ENCODE data around the gene NYAP2. TPM values are rescaled to one million over a fixed set of nuclear protein-coding genes. Genes with fewer than 3 reads are reported as not detected.

NYAP2 gene
- total RNA-seq, 1 experiment from 2014 or later, result not detected

GRCh38 chr2:225488743-225489142, 89.2 kb downstream of the NYAP2 start:
- ChIA-PET CTCF (no interaction called here), POLR2A (no interaction called here)
- H3K9me3 Mint-ChIP-seq, result no peaks in the 10 kb centered on the region
- H3K27ac Mint-ChIP-seq, result no peak overlapping the region
- no peak for TF ChIP-seq ATF6 (CRISPR knock-in tag; IDR thresholded peaks at IDR 0.05)
- TF ChIP-seq ARID4B (CRISPR knock-in tag; IDR thresholded peaks at IDR 0.05; ENCODE audit: borderline replicate concordance), result no peak
- TF ChIP-seq PRDM15 (CRISPR knock-in tag; IDR thresholded peaks at IDR 0.05), result no peak
- no peak for TF ChIP-seq ZNF396 (CRISPR knock-in tag; IDR thresholded peaks at IDR 0.05; ENCODE audit: borderline replicate concordance)
- TF ChIP-seq ZBTB43 (CRISPR knock-in tag; IDR thresholded peaks at IDR 0.05), result no peak
- no peak for TF ChIP-seq ZNF138 (CRISPR knock-in tag; conservative IDR thresholded peaks at IDR 0.05)
- no peak for TF ChIP-seq AR (CRISPR knock-in tag; IDR thresholded peaks at IDR 0.05)
- no peak for TF ChIP-seq GRHL2 (CRISPR knock-in tag; IDR thresholded peaks at IDR 0.05; ENCODE audit: insufficient replicate concordance, severe bottlenecking)
- TF ChIP-seq ZNF317 (CRISPR knock-in tag; IDR thresholded peaks at IDR 0.05; ENCODE audit: borderline replicate concordance, low read depth), result no peak
- no peak for TF ChIP-seq MLX (CRISPR knock-in tag; IDR thresholded peaks at IDR 0.05)
- no peak for TF ChIP-seq TEAD4 (CRISPR knock-in tag; IDR thresholded peaks at IDR 0.05)
- TF ChIP-seq ETV6 (CRISPR knock-in tag; IDR thresholded peaks at IDR 0.05), result no peak
- TF ChIP-seq NFATC4 (CRISPR knock-in tag; IDR thresholded peaks at IDR 0.05), result no peak
- TF ChIP-seq ATF1 (CRISPR knock-in tag; IDR thresholded peaks at IDR 0.05), result no peak
- TF ChIP-seq E2F4 (CRISPR knock-in tag; IDR thresholded peaks at IDR 0.05; ENCODE audit: borderline replicate concordance, low read depth), result no peak
- no peaks in the 10 kb centered on the region for H3K27me3 Mint-ChIP-seq (ENCODE audit: low read depth)
- no peak overlapping the region for H3K4me3 Mint-ChIP-seq
- no peaks in the 10 kb centered on the region for H3K36me3 Mint-ChIP-seq
- H3K4me1 Mint-ChIP-seq, result peaks cover 3% of the 10 kb centered on the region
- no peak for ATAC-seq
- DNase-seq (ENCODE audit: low spot score), result no peak

Data from WTC11 (cell line).